H9 (cell line): Measurements from ENCODE around the gene FAM24B. TPM values are rescaled to one million over a fixed set of nuclear protein-coding genes. Genes with fewer than 3 reads are reported as not detected.

Source experiments
- DNase-seq: peaks from one replicate; pipeline ENCODE4 v3.0.0-alpha.2; 2017
- H2AFZ ChIP-seq: one replicate; pipeline ENCODE4 v1.6.1; 2013; ENCODE audit warnings: mild to moderate bottlenecking, low read length, control low read depth, moderate library complexity
- H2AK5ac ChIP-seq: 2 replicates; pipeline ENCODE4 v1.6.1; 2013; ENCODE audit warnings: low read length, control low read depth, mixed read lengths; ENCODE audit not compliant: insufficient read length
- H2BK120ac ChIP-seq: one replicate; pipeline ENCODE4 v1.6.1; 2013; ENCODE audit warnings: low read depth, mild to moderate bottlenecking, low read length, control low read depth, inconsistent platforms; ENCODE audit not compliant: poor library complexity, severe bottlenecking
- H2BK12ac ChIP-seq: 2 replicates; pipeline ENCODE4 v1.6.1; 2013; ENCODE audit warnings: low read length, control low read depth, mixed read lengths, low read depth; ENCODE audit not compliant: insufficient read length
- H2BK15ac ChIP-seq: 2 replicates; pipeline ENCODE4 v1.6.1; 2013; ENCODE audit warnings: low read depth, low read length, control low read depth
- H2BK20ac ChIP-seq: one replicate; pipeline ENCODE4 v1.6.1; 2013; ENCODE audit warnings: low read depth, mild to moderate bottlenecking, low read length, control low read depth, inconsistent platforms; ENCODE audit not compliant: poor library complexity, severe bottlenecking
- H2BK5ac ChIP-seq: 2 replicates; pipeline ENCODE4 v1.6.1; 2013; ENCODE audit warnings: low read length, control low read depth, mixed read lengths; ENCODE audit not compliant: insufficient read length
- H3K14ac ChIP-seq: 2 replicates; pipeline ENCODE4 v1.6.1; 2013; ENCODE audit warnings: low read length, control low read depth; ENCODE audit not compliant: insufficient read depth
- H3K18ac ChIP-seq: 2 replicates; pipeline ENCODE4 v1.6.1; 2013; ENCODE audit warnings: low read depth, mild to moderate bottlenecking, mixed read lengths, low read length, control low read depth; ENCODE audit not compliant: insufficient read length
- H3K23ac ChIP-seq: 2 replicates; pipeline ENCODE4 v1.6.1; 2013; ENCODE audit warnings: low read length, control low read depth, mixed read lengths, low read depth; ENCODE audit not compliant: insufficient read length
- H3K23me2 ChIP-seq: 2 replicates; pipeline ENCODE4 v1.6.1; 2013; ENCODE audit warnings: low read depth, mild to moderate bottlenecking, mixed read lengths, low read length, control low read depth; ENCODE audit not compliant: insufficient read length, poor library complexity, severe bottlenecking
- H3K27ac ChIP-seq: 2 replicates; pipeline ENCODE4 v1.5.1; 2013; ENCODE audit warnings: low read length, control low read depth, mixed read lengths, low read depth; ENCODE audit not compliant: insufficient read length
- H3K27me3 ChIP-seq: 2 replicates; pipeline ENCODE4 v1.6.1; 2013; ENCODE audit warnings: low read length, control low read depth, inconsistent platforms; ENCODE audit not compliant: insufficient read depth
- H3K4ac ChIP-seq: 2 replicates; pipeline ENCODE4 v1.6.1; 2013; ENCODE audit warnings: low read depth, mild to moderate bottlenecking, control low read depth, inconsistent platforms, low read length, moderate library complexity
- H3K4me1 ChIP-seq: 2 replicates; pipeline ENCODE4 v1.6.1; 2013; ENCODE audit warnings: low read length, control low read depth, inconsistent platforms; ENCODE audit not compliant: insufficient read depth
- H3K4me2 ChIP-seq: 2 replicates; pipeline ENCODE4 v1.6.1; 2013; ENCODE audit warnings: low read length, control low read depth, mixed read lengths; ENCODE audit not compliant: insufficient read length, insufficient read depth
- H3K56ac ChIP-seq: 2 replicates; pipeline ENCODE4 v1.6.1; 2013; ENCODE audit warnings: low read depth, mild to moderate bottlenecking, mixed read lengths, low read length, control low read depth; ENCODE audit not compliant: insufficient read length
- H3K79me1 ChIP-seq: 2 replicates; pipeline ENCODE4 v1.6.1; 2013; ENCODE audit warnings: low read depth, mild to moderate bottlenecking, moderate library complexity, low read length, control low read depth, inconsistent platforms; ENCODE audit not compliant: insufficient read depth, poor library complexity, severe bottlenecking
- H3K79me2 ChIP-seq: 2 replicates; pipeline ENCODE4 v1.6.1; 2013; ENCODE audit warnings: low read length, control low read depth, inconsistent platforms; ENCODE audit not compliant: insufficient read depth
- H3K9ac ChIP-seq: 2 replicates; pipeline ENCODE4 v1.6.1; 2013; ENCODE audit warnings: low read length, control low read depth, mixed read lengths; ENCODE audit not compliant: insufficient read length; ENCODE audit errors: extremely low read depth
- H3K9me3 ChIP-seq: one replicate; pipeline ENCODE4 v1.6.1; 2013; ENCODE audit warnings: low read depth, low read length, inconsistent platforms; ENCODE audit not compliant: control insufficient read depth
- H3T11ph ChIP-seq: one replicate; pipeline ENCODE4 v1.6.1; 2013; ENCODE audit warnings: mild to moderate bottlenecking, low read length, control low read depth, inconsistent platforms
- H4K20me1 ChIP-seq: one replicate; pipeline ENCODE4 v1.6.1; 2013; ENCODE audit not compliant: control insufficient read depth, insufficient read length, insufficient read depth
- H4K5ac ChIP-seq: 2 replicates; pipeline ENCODE4 v1.6.1; 2013; ENCODE audit warnings: low read depth, mild to moderate bottlenecking, mixed read lengths, low read length, control low read depth; ENCODE audit not compliant: insufficient read length
- H4K8ac ChIP-seq: replicated peaks from 2 replicates; pipeline ENCODE4 v1.6.1; 2013; ENCODE audit warnings: low read length, control low read depth, mixed read lengths, low read depth; ENCODE audit not compliant: insufficient read length
- H4K91ac ChIP-seq: 2 replicates; pipeline ENCODE4 v1.6.1; 2013; ENCODE audit warnings: low read depth, mild to moderate bottlenecking, moderate library complexity, mixed read lengths, low read length, control low read depth; ENCODE audit not compliant: insufficient read length
- H3K27ac Mint-ChIP-seq, 3 experiments: 2 replicates in 2 of 3; 3 replicates in 1 of 3; pipeline ENCODE4 v1.8.0; 2020 to 2021; ENCODE audit warnings: mixed read lengths in 3 of 3, mild to moderate bottlenecking in 1 of 3, moderate library complexity in 1 of 3
- H3K27me3 Mint-ChIP-seq: 2 replicates; pipeline ENCODE4 v1.8.0; 2021; ENCODE audit warnings: low read depth, mild to moderate bottlenecking, moderate library complexity, mixed read lengths
- H3K36me3 Mint-ChIP-seq, 3 experiments: 2 replicates in 2 of 3; 3 replicates in 1 of 3; pipeline ENCODE4 v1.8.0; 2020 to 2021; ENCODE audit warnings: low read depth in 3 of 3, mixed read lengths in 3 of 3; ENCODE audit not compliant: insufficient read depth in 1 of 3
- H3K4me1 Mint-ChIP-seq, 2 experiments: 2 replicates each; pipeline ENCODE4 v1.8.0; 2020; ENCODE audit warnings: mixed read lengths in 2 of 2
- H3K4me3 Mint-ChIP-seq, 2 experiments: 2 replicates in 1 of 2; 3 replicates in 1 of 2; pipeline ENCODE4 v1.8.0; 2020 to 2021; ENCODE audit warnings: mild to moderate bottlenecking in 2 of 2, mixed read lengths in 2 of 2, moderate library complexity in 1 of 2
- H3K9me3 Mint-ChIP-seq, 2 experiments: 2 replicates in 1 of 2; 3 replicates in 1 of 2; pipeline ENCODE4 v1.8.0; 2020; ENCODE audit warnings: mild to moderate bottlenecking in 2 of 2, mixed read lengths in 2 of 2, moderate library complexity in 1 of 2
- CTCF ChIP-seq: fragments of 200-600 bp; sonication (generic); conservative IDR thresholded peaks from 3 replicates; pipeline ENCODE4 v1.8.0; 2021; ENCODE audit warnings: antibody characterized with exemption, mild to moderate bottlenecking
- WGBS: extraction: QIAGEN DNeasy Blood & Tissue Kit; methylation state at CpG from one replicate; pipeline ENCODE4 v1.1.7; 2013; ENCODE audit warnings: missing lambda C conversion rate, low lambda C conversion rate, mixed read lengths; ENCODE audit not compliant: insufficient read length; ENCODE audit errors: extremely low coverage; 5-methylcytosine and 5-hydroxymethylcytosine counted together
- total RNA-seq: library from RNA; stranded (reverse); gene quantifications from 2 replicates; pipeline ENCODE4 v1.2.1, GENCODE V29; 2021

The FAM24B gene
- total RNA-seq, 1 experiment from 2014 or later = not detected

GRCh38 chr10:122845783-122846332 lies 33.5 kb downstream of the FAM24B start, which contains the start of gene CUZD1:
Gene CUZD1, minus strand, starts transcription at chr10:122845857. Its CDS starts 14 bp downstream, at chr10:122845843.
- Histone ChIP-seq H3K9ac (no peak within 1 kb of the TSS), H3K79me2 (no peaks in the 10 kb centered on the region), H3K18ac (peak within 1 kb of the TSS; percentile 73), H3K27me3 (no peaks in the 10 kb centered on the region), H3K27ac (no peak within 1 kb of the TSS), H3K23ac (no peak within 1 kb of the TSS), H4K91ac (peak within 1 kb of the TSS; percentile 31), H4K20me1 (no peaks in the 10 kb centered on the region), H2BK120ac (peak within 1 kb of the TSS; percentile 11), H4K5ac (no peak within 1 kb of the TSS), H2BK15ac (no peak within 1 kb of the TSS), H3K4me1 (no peaks in the 10 kb centered on the region; the same call in 1 of the 2 replicates), H2AK5ac (no peak within 1 kb of the TSS), H3K79me1 (no peaks in the 10 kb centered on the region), H3K9me3 (no peaks in the 10 kb centered on the region), H3K4me2 (peak within 1 kb of the TSS; percentile 20), H2BK5ac (no peak within 1 kb of the TSS), H4K8ac (no peak within 1 kb of the TSS), H2BK20ac (no peak within 1 kb of the TSS), H2AFZ (no peak within 1 kb of the TSS), H3K14ac (no peak within 1 kb of the TSS), H2BK12ac (no peak within 1 kb of the TSS), H3T11ph (no peak within 1 kb of the TSS), H3K4ac (no peak within 1 kb of the TSS), H3K23me2 (no peaks in the 10 kb centered on the region), H3K56ac (no peak within 1 kb of the TSS)
- peaks cover 37 to 41% of the 10 kb centered on the region in 2 experiments for H3K4me1 Mint-ChIP-seq
- H3K9me3 Mint-ChIP-seq = peaks cover 5 to 28% of the 10 kb centered on the region in 2 experiments
- H3K4me3 Mint-ChIP-seq = peak within 1 kb of the TSS in 1 of 2 experiments; percentile 26; a peak in 2 of 5 replicates
- WGBS = no CpG with 5 or more reads among the region's 5 CpGs
- peak; percentile 71 for DNase-seq
- H3K27me3 Mint-ChIP-seq = no peaks in the 10 kb centered on the region
- TF ChIP-seq CTCF = peak; percentile 35; the same call in 2 of the 3 replicates
- H3K27ac Mint-ChIP-seq = peak within 1 kb of the TSS; percentile 73 to 97 (median 97)
- H3K36me3 Mint-ChIP-seq = peaks cover 14 to 43% (median 16%) of the 10 kb centered on the region in 3 experiments
